Measurements from ENCODE around the gene ROCK2. TPM values are rescaled to one million over a fixed set of nuclear protein-coding genes. Genes with fewer than 3 reads are reported as not detected.
"Not testable (repeated sequence)": the region's sequence is repeated elsewhere in the genome, so short reads cannot be mapped to it uniquely, and the experiment has no call there.

ROCK2 gene
- total RNA-seq, 2 experiments from 2014 or later = 12.6 to 12.7 TPM

GRCh38 chr2:11237122-11237521 is 107.3 kb downstream of the ROCK2 start:
- Mint-ChIP-seq H3K9me3 (peaks cover 2% of the 10 kb centered on the region), H3K27me3 (no peaks in the 10 kb centered on the region)

GRCh38 chr2:11236335-11236734 is 108.1 kb downstream of the ROCK2 start:
- H3K27ac Mint-ChIP-seq = peak overlapping the region; percentile 2
- H3K36me3 Mint-ChIP-seq = peaks cover 6% of the 10 kb centered on the region
- peaks cover 2% of the 10 kb centered on the region for H3K9me3 Mint-ChIP-seq
- no peak overlapping the region for H3K4me3 Mint-ChIP-seq
- H3K4me1 Mint-ChIP-seq = peaks cover 10% of the 10 kb centered on the region
- DNase-seq = no peak
- H3K27me3 Mint-ChIP-seq = no peaks in the 10 kb centered on the region

More at GRCh38 chr2:11237122-11237521, 107.3 kb downstream of the ROCK2 start:
- peaks cover 10% of the 10 kb centered on the region for H3K4me1 Mint-ChIP-seq
- peaks cover 6% of the 10 kb centered on the region for H3K36me3 Mint-ChIP-seq
- DNase-seq = no peak
- no peak overlapping the region for H3K27ac Mint-ChIP-seq
- H3K4me3 Mint-ChIP-seq = no peak overlapping the region

GRCh38 chr2:11235583-11235982 is 108.9 kb downstream of the ROCK2 start:
- Mint-ChIP-seq H3K9me3 (peaks cover 2% of the 10 kb centered on the region), H3K4me3 (no peak overlapping the region), H3K4me1 (peaks cover 10% of the 10 kb centered on the region), H3K36me3 (peaks cover 6% of the 10 kb centered on the region), H3K27ac (no peak overlapping the region), H3K27me3 (no peaks in the 10 kb centered on the region)
- no peak for DNase-seq

- Mint-ChIP-seq H3K4me1 (peaks cover 10% of the 10 kb centered on the region), H3K9me3 (no peaks in the 10 kb centered on the region), H3K4me3 (no peak overlapping the region), H3K27ac (no peak overlapping the region), H3K36me3 (peaks cover 4% of the 10 kb centered on the region), H3K27me3 (no peaks in the 10 kb centered on the region)
- no peak for DNase-seq
These were observed 110.1 kb downstream of the ROCK2 start for GRCh38 chr2:11234309-11234708.

- H3K36me3 Mint-ChIP-seq, DNase-seq, H3K4me1 Mint-ChIP-seq, H3K27ac Mint-ChIP-seq, H3K9me3 Mint-ChIP-seq, H3K4me3 Mint-ChIP-seq, H3K27me3 Mint-ChIP-seq: not testable (repeated sequence)
These were observed 113.2 kb downstream of the ROCK2 start for GRCh38 chr2:11231193-11231592.

- H3K36me3 Mint-ChIP-seq = peaks cover 6% of the 10 kb centered on the region
- H3K27me3 Mint-ChIP-seq = no peaks in the 10 kb centered on the region
- no peak overlapping the region for H3K27ac Mint-ChIP-seq
- DNase-seq = no peak
- no peaks in the 10 kb centered on the region for H3K9me3 Mint-ChIP-seq
- H3K4me3 Mint-ChIP-seq = no peak overlapping the region
- no peaks in the 10 kb centered on the region for H3K4me1 Mint-ChIP-seq
These were observed 115.7 kb downstream of the ROCK2 start for GRCh38 chr2:11228692-11229091.

GRCh38 chr2:11227595-11227994 is 116.8 kb downstream of the ROCK2 start:
- Mint-ChIP-seq H3K9me3 (no peaks in the 10 kb centered on the region), H3K36me3 (peaks cover 6% of the 10 kb centered on the region), H3K27me3 (no peaks in the 10 kb centered on the region), H3K4me1 (no peaks in the 10 kb centered on the region), H3K4me3 (no peak overlapping the region), H3K27ac (no peak overlapping the region)
- no peak for DNase-seq

GRCh38 chr2:11224887-11225286 is 119.5 kb downstream of the ROCK2 start:
- Mint-ChIP-seq H3K4me3 (no peak overlapping the region), H3K27ac (no peak overlapping the region), H3K36me3 (peaks cover 12% of the 10 kb centered on the region), H3K9me3 (no peaks in the 10 kb centered on the region), H3K4me1 (no peaks in the 10 kb centered on the region), H3K27me3 (no peaks in the 10 kb centered on the region)
- DNase-seq = no peak

GRCh38 chr2:11222845-11223244 is 121.6 kb downstream of the ROCK2 start:
- Mint-ChIP-seq H3K9me3 (no peaks in the 10 kb centered on the region), H3K27me3 (no peaks in the 10 kb centered on the region), H3K4me3 (no peak overlapping the region), H3K4me1 (no peaks in the 10 kb centered on the region), H3K36me3 (peaks cover 17% of the 10 kb centered on the region), H3K27ac (no peak overlapping the region)
- no peak for DNase-seq

GRCh38 chr2:11220445-11220844 is 124.0 kb downstream of the ROCK2 start:
- no peaks in the 10 kb centered on the region for H3K4me1 Mint-ChIP-seq
- H3K27ac Mint-ChIP-seq = no peak overlapping the region
- H3K9me3 Mint-ChIP-seq = no peaks in the 10 kb centered on the region
- no peaks in the 10 kb centered on the region for H3K27me3 Mint-ChIP-seq
- peaks cover 18% of the 10 kb centered on the region for H3K36me3 Mint-ChIP-seq
- DNase-seq = no peak
- H3K4me3 Mint-ChIP-seq = no peak overlapping the region

- no peak for DNase-seq
- H3K27ac Mint-ChIP-seq = no peak overlapping the region
- H3K27me3 Mint-ChIP-seq = no peaks in the 10 kb centered on the region
- H3K4me3 Mint-ChIP-seq = no peak overlapping the region
- no peaks in the 10 kb centered on the region for H3K4me1 Mint-ChIP-seq
- H3K36me3 Mint-ChIP-seq = peaks cover 14% of the 10 kb centered on the region
- no peaks in the 10 kb centered on the region for H3K9me3 Mint-ChIP-seq
These were observed 129.0 kb downstream of the ROCK2 start for GRCh38 chr2:11215407-11215806.

GRCh38 chr2:11214770-11215169 is 129.7 kb downstream of the ROCK2 start:
- Mint-ChIP-seq H3K27me3 (no peaks in the 10 kb centered on the region), H3K9me3 (no peaks in the 10 kb centered on the region), H3K4me1 (no peaks in the 10 kb centered on the region), H3K27ac (no peak overlapping the region), H3K4me3 (no peak overlapping the region), H3K36me3 (peaks cover 11% of the 10 kb centered on the region)
- no peak for DNase-seq

GRCh38 chr2:11213975-11214374 is 130.5 kb downstream of the ROCK2 start:
- Mint-ChIP-seq H3K27ac (no peak overlapping the region), H3K4me1 (no peaks in the 10 kb centered on the region), H3K4me3 (no peak overlapping the region), H3K9me3 (no peaks in the 10 kb centered on the region), H3K36me3 (peaks cover 7% of the 10 kb centered on the region), H3K27me3 (no peaks in the 10 kb centered on the region)
- no peak for DNase-seq

GRCh38 chr2:11213090-11213638 is 131.3 kb downstream of the ROCK2 start:
- Mint-ChIP-seq H3K36me3 (peaks cover 7% of the 10 kb centered on the region), H3K27ac (no peak overlapping the region), H3K4me1 (no peaks in the 10 kb centered on the region), H3K9me3 (no peaks in the 10 kb centered on the region), H3K27me3 (no peaks in the 10 kb centered on the region), H3K4me3 (no peak overlapping the region)
- no peak for DNase-seq

GRCh38 chr2:11212645-11213044 is 131.8 kb downstream of the ROCK2 start:
- no peaks in the 10 kb centered on the region for H3K27me3 Mint-ChIP-seq
- H3K4me1 Mint-ChIP-seq = no peaks in the 10 kb centered on the region
- H3K9me3 Mint-ChIP-seq = no peaks in the 10 kb centered on the region
- H3K27ac Mint-ChIP-seq = no peak overlapping the region
- H3K36me3 Mint-ChIP-seq = peaks cover 7% of the 10 kb centered on the region
- no peak for DNase-seq
- no peak overlapping the region for H3K4me3 Mint-ChIP-seq

GRCh38 chr2:11208083-11208482 is 136.4 kb downstream of the ROCK2 start:
- no peaks in the 10 kb centered on the region for H3K27me3 Mint-ChIP-seq
- no peaks in the 10 kb centered on the region for H3K9me3 Mint-ChIP-seq
- H3K4me1 Mint-ChIP-seq = peaks cover 9% of the 10 kb centered on the region
- no peak for DNase-seq
- no peak overlapping the region for H3K27ac Mint-ChIP-seq
- H3K4me3 Mint-ChIP-seq = no peak overlapping the region
- no peaks in the 10 kb centered on the region for H3K36me3 Mint-ChIP-seq
